ENCODE results near the gene TMEM141.
"Not testable (repeated sequence)": the region's sequence is repeated elsewhere in the genome, so short reads cannot be mapped to it uniquely, and the experiment has no call there.

The TMEM141 gene

GRCh38 chr9:136755302-136756133 lies 35.6 kb upstream of the TMEM141 start:
- DNase-seq = not testable (repeated sequence)

GRCh38 chr9:136756134-136756438 lies 35.1 kb upstream of the TMEM141 start:
- no peak for DNase-seq

GRCh38 chr9:136756836-136757235 lies 34.3 kb upstream of the TMEM141 start:
- DNase-seq = no peak

GRCh38 chr9:136757328-136757727 lies 33.8 kb upstream of the TMEM141 start:
- no peak for DNase-seq

GRCh38 chr9:136757751-136758140 lies 33.4 kb upstream of the TMEM141 start:
- DNase-seq = no peak

- DNase-seq = no peak
Measured at GRCh38 chr9:136759001-136759400, 32.1 kb upstream of the TMEM141 start.

GRCh38 chr9:136759436-136760325 lies 31.5 kb upstream of the TMEM141 start:
- no peak for DNase-seq

- no peak for DNase-seq
Measured at GRCh38 chr9:136760424-136760823, 30.7 kb upstream of the TMEM141 start.

GRCh38 chr9:136760834-136761544 lies 30.2 kb upstream of the TMEM141 start:
- not testable (repeated sequence) for DNase-seq

GRCh38 chr9:136761545-136761981 lies 29.6 kb upstream of the TMEM141 start:
- DNase-seq = no peak

- no peak for DNase-seq
Measured at GRCh38 chr9:136762221-136762691, 28.9 kb upstream of the TMEM141 start.

- no peak for DNase-seq
Measured at GRCh38 chr9:136762915-136763648, 28.1 kb upstream of the TMEM141 start.

- no peak for DNase-seq
Measured at GRCh38 chr9:136763649-136764035, 27.5 kb upstream of the TMEM141 start.

GRCh38 chr9:136764301-136764891 lies 26.7 kb upstream of the TMEM141 start, which contains the start of gene LCN15:
Gene LCN15 (minus strand): TSS chr9:136764518. CDS start chr9:136764488, 30 bp downstream.
- no peak for DNase-seq

- DNase-seq = no peak
Measured at GRCh38 chr9:136765041-136765440, 26.1 kb upstream of the TMEM141 start.

GRCh38 chr9:136765745-136766409 lies 25.3 kb upstream of the TMEM141 start:
- not testable (repeated sequence) for DNase-seq

- not testable (repeated sequence) for DNase-seq
Measured at GRCh38 chr9:136766410-136767120, 24.6 kb upstream of the TMEM141 start.

- no peak for DNase-seq
Measured at GRCh38 chr9:136769710-136770191, 21.4 kb upstream of the TMEM141 start.

GRCh38 chr9:136771907-136772415 lies 19.2 kb upstream of the TMEM141 start:
- DNase-seq = no peak

GRCh38 chr9:136773386-136774044 lies 17.6 kb upstream of the TMEM141 start:
- DNase-seq = no peak

Measured in GOT3 (cell line).